Measurements from ENCODE around the gene AK6. TPM values are rescaled to one million over a fixed set of nuclear protein-coding genes. Genes with fewer than 3 reads are reported as not detected.

The AK6 gene
- total RNA-seq (13.4 and 22.5 TPM in 2 replicates), polyA plus RNA-seq (69.7 and 70.6 TPM in 2 replicates)

GRCh38 chr5:69369340-69370121 is at the start of gene AK6, which contains the start of the genes RAD17 and TAF9:
Gene AK6, minus strand, starts transcription at chr5:69369520. Its CDS starts 30 bp downstream, at chr5:69369490.
Gene RAD17, plus strand, starts transcription at chr5:69369818. Its CDS starts 2,391 bp downstream, at chr5:69372209.
Gene TAF9, minus strand, starts transcription at chr5:69369520. Its CDS starts 3,783 bp downstream, at chr5:69365737.
- DNase-seq (ENCODE audit: low read depth in 1 of 2, low spot score in 1 of 2) = peak; percentile 94 to 95
- Histone ChIP-seq H3K4me1 (ENCODE audit: low read depth) (peaks cover 22% of the 10 kb centered on the region), H3K9me3 (ENCODE audit: low read depth) (no peaks in the 10 kb centered on the region), H3K36me3 (peaks cover 20% of the 10 kb centered on the region), H3K4me3 (peak within 1 kb of the TSS; percentile 83), H3K27ac (peak within 1 kb of the TSS; percentile 100), H3K27me3 (no peaks in the 10 kb centered on the region)
- TF ChIP-seq CTCF (IDR thresholded peaks at IDR 0.05; ENCODE audit: low read depth, low read length) = no peak

- no peaks in the 10 kb centered on the region for H3K4me1 ChIP-seq (ENCODE audit: low read depth)
- H3K27me3 ChIP-seq = peaks cover 17% of the 10 kb centered on the region
- no peak for DNase-seq (ENCODE audit: low read depth in 1 of 2, low spot score in 1 of 2)
- no peaks in the 10 kb centered on the region for H3K9me3 ChIP-seq (ENCODE audit: low read depth)
- no peak overlapping the region for H3K4me3 ChIP-seq
- no peak for TF ChIP-seq CTCF (IDR thresholded peaks at IDR 0.05; ENCODE audit: low read depth, low read length)
- H3K36me3 ChIP-seq = no peaks in the 10 kb centered on the region
- no peak overlapping the region for H3K27ac ChIP-seq
These were observed 49.2 kb upstream of the AK6 start for GRCh38 chr5:69418554-69418953.

- peaks cover 17% of the 10 kb centered on the region for H3K27me3 ChIP-seq
- no peak overlapping the region for H3K4me3 ChIP-seq
- H3K27ac ChIP-seq = no peak overlapping the region
- H3K4me1 ChIP-seq (ENCODE audit: low read depth) = no peaks in the 10 kb centered on the region
- H3K36me3 ChIP-seq = peaks cover 2% of the 10 kb centered on the region
- no peak for DNase-seq (ENCODE audit: low read depth in 1 of 2, low spot score in 1 of 2)
- no peaks in the 10 kb centered on the region for H3K9me3 ChIP-seq (ENCODE audit: low read depth)
- TF ChIP-seq CTCF (IDR thresholded peaks at IDR 0.05; ENCODE audit: low read depth, low read length) = no peak
These were observed 47.4 kb upstream of the AK6 start for GRCh38 chr5:69416699-69417098.

GRCh38 chr5:69416180-69416579 is 46.9 kb upstream of the AK6 start:
- peaks cover 17% of the 10 kb centered on the region for H3K27me3 ChIP-seq
- no peak overlapping the region for H3K27ac ChIP-seq
- no peaks in the 10 kb centered on the region for H3K9me3 ChIP-seq (ENCODE audit: low read depth)
- H3K4me3 ChIP-seq = peak overlapping the region; percentile 43
- TF ChIP-seq CTCF (IDR thresholded peaks at IDR 0.05; ENCODE audit: low read depth, low read length) = no peak
- DNase-seq (ENCODE audit: low read depth in 1 of 2, low spot score in 1 of 2) = no peak
- H3K36me3 ChIP-seq = peaks cover 4% of the 10 kb centered on the region
- H3K4me1 ChIP-seq (ENCODE audit: low read depth) = no peaks in the 10 kb centered on the region

GRCh38 chr5:69415584-69415958 is 46.3 kb upstream of the AK6 start:
- no peaks in the 10 kb centered on the region for H3K4me1 ChIP-seq (ENCODE audit: low read depth)
- H3K4me3 ChIP-seq = peak overlapping the region; percentile 43
- peak in 1 of 2 donors; percentile 5 for DNase-seq (ENCODE audit: low read depth in 1 of 2, low spot score in 1 of 2)
- no peak overlapping the region for H3K27ac ChIP-seq
- TF ChIP-seq CTCF (IDR thresholded peaks at IDR 0.05; ENCODE audit: low read depth, low read length) = no peak
- H3K27me3 ChIP-seq = peaks cover 17% of the 10 kb centered on the region
- H3K9me3 ChIP-seq (ENCODE audit: low read depth) = no peaks in the 10 kb centered on the region
- H3K36me3 ChIP-seq = peaks cover 5% of the 10 kb centered on the region

All from cardiac muscle cell (in vitro differentiated cells and primary cell).